ENCODE measurements around the gene GFI1B.
"Not testable (repeated sequence)": the region's sequence is repeated elsewhere in the genome, so short reads cannot be mapped to it uniquely, and the experiment has no call there.

GFI1B gene

DNA sequence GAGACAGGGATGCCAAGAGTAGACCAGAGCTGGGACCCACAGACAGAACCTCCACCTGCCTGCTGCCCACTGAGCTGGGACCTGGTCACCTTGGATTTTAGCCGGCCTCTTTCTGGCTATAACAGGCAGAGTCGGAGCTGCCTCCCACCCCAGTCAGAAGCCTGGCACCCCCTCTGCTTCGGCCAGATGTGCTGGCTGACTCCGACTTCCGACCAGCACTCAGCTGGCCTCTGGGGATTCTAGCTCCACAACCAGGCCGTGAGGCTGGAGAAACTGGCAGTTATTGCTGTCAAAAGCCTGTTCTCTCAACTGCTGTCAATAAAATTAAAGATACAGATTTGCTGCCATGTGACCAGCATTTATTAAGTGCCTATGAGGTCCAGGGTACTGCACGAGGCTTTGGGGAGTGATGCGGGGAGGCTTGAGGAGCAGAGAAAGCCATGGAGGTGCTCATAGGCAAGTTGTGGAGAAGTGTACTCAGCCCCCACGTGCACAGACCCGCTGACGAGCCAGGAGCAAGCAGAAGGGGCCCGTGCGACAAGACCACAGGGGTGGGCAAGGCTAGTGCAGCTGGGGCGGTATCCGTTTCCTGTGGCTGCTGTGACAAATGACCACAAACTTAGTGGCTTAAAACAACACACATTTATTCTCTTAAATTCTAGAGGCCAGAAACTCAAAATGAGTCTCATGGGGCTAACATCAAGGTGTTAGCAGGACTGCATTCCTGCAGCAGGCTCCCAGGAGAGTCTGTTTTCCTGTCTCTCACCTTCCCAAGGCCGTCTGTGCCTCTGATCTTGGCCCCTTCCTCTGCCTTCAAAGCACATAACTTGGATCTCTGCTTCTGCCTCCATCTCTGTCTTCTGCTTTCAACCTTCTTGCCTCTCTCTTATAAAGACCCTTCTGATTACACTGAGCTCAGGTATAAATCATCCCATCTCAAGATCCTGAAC is 13.1 kb downstream of the GFI1B start:
- Mint-ChIP-seq H3K36me3 (ENCODE audit: low read depth) (no peaks in the 10 kb centered on the region), H3K9me3 (peaks cover 6% of the 10 kb centered on the region), H3K4me3 (no peak overlapping the region), H3K27me3 (ENCODE audit: low read depth) (peaks cover 12% of the 10 kb centered on the region), H3K27ac (no peak overlapping the region), H3K4me1 (ENCODE audit: low read depth) (peaks cover 4% of the 10 kb centered on the region)
- no peak for DNase-seq (ENCODE audit: low spot score)

DNA sequence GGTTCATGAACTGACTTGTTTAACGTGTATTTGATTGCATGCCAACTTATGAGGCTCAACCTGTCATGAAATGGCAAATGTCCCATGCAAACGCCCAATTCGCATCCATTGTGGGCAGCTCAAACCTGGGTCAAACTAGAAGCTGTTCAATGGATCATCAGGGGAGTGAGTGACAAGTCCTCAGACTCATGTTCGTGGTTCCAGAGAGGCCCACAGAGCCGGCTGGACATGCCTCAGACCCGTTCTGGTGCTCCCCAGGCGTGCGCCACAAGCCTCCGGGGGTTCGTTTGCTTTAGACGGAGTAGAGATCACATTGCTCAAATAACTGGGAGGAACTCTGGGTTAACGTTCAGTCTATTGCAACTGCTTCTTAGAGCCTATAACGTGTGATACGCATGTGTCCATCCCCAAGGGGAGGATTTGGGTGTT is 15.0 kb downstream of the GFI1B start:
- Mint-ChIP-seq H3K36me3 (ENCODE audit: low read depth) (no peaks in the 10 kb centered on the region), H3K27ac (no peak overlapping the region), H3K4me3 (no peak overlapping the region), H3K27me3 (ENCODE audit: low read depth) (peaks cover 12% of the 10 kb centered on the region), H3K4me1 (ENCODE audit: low read depth) (peaks cover 4% of the 10 kb centered on the region), H3K9me3 (peaks cover 6% of the 10 kb centered on the region)
- no peak for DNase-seq (ENCODE audit: low spot score)

DNA sequence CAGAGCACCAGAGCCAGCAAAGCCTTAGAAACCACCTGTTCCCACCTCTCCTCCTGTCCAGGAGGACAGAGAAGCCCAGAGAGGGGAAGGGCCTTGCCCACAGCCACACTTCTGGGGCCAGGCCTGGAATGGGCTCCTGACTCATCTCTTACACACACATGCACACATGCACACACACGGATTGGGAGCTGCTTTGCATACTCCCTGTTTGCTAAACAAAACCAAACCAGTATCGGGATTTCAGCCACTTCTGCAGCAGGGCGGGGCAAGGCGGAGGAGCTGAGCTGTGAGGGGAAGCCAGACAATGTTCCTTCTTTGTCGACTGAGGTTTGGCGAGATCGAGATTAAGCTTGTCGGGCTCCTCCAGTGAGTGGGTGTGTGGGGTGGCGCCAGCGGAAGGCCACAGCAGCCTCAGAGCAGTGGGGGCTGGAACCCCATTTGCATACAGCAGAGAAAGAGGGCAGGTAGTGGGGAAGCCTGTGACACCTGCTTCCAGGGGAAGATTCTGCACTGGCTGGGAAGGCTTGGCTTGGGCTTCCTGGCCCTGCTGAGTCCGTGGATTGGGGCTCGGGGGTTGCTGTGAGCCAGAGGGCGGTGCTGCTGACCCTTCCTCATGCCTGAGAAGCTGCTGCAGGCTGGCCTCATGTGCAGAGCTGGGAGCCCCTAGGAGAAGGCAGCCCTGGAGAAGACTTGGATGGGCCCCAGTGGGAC is 16.1 kb downstream of the GFI1B start:
- Mint-ChIP-seq H3K36me3 (ENCODE audit: low read depth) (no peaks in the 10 kb centered on the region), H3K9me3 (peaks cover 6% of the 10 kb centered on the region), H3K27ac (no peak overlapping the region), H3K4me1 (ENCODE audit: low read depth) (peaks cover 4% of the 10 kb centered on the region), H3K4me3 (no peak overlapping the region), H3K27me3 (ENCODE audit: low read depth) (peaks cover 12% of the 10 kb centered on the region)
- no peak for DNase-seq (ENCODE audit: low spot score)

DNA sequence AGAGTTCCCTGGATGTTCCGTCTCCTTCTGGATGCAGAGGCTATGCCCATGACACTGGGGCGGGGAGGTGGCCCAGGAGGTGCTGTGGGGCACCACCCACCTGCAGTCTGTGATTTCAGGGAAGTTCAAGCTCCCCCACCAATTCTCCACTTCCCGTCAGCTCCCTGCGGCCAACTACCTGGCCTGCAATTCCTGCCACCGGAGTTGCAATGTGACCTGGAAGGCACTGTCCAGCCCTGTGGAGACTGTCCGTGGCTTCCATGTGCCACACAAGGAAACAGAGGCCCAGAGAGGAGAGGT is 16.6 kb downstream of the GFI1B start:
- H3K27me3 Mint-ChIP-seq (ENCODE audit: low read depth), result peaks cover 12% of the 10 kb centered on the region
- no peaks in the 10 kb centered on the region for H3K36me3 Mint-ChIP-seq (ENCODE audit: low read depth)
- peaks cover 5% of the 10 kb centered on the region for H3K9me3 Mint-ChIP-seq
- H3K4me3 Mint-ChIP-seq, result no peak overlapping the region
- H3K4me1 Mint-ChIP-seq (ENCODE audit: low read depth), result peaks cover 4% of the 10 kb centered on the region
- no peak for DNase-seq (ENCODE audit: low spot score)
- no peak overlapping the region for H3K27ac Mint-ChIP-seq

DNA sequence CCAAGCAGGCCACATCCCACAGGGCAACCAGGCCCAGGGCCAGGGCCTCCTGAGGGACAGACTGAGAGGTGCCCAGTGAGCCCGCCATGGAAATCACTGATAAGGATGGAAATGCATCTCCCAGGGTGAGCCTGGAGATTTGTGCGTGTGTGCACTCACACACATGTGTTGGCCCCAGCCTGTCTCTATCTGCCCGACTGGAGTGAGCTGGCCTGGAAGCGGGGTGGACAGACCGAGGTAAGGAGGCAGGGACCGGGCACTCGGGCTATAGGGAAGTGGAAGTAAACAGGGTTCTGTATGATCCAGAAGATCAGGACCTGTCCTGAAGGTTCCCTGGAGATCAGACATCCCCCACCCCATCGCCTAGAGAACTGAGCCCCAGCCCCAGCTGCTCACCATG is 17.4 kb downstream of the GFI1B start:
- H3K27ac Mint-ChIP-seq, result no peak overlapping the region
- no peaks in the 10 kb centered on the region for H3K36me3 Mint-ChIP-seq (ENCODE audit: low read depth)
- DNase-seq (ENCODE audit: low spot score), result no peak
- no peaks in the 10 kb centered on the region for H3K9me3 Mint-ChIP-seq
- peaks cover 17% of the 10 kb centered on the region for H3K27me3 Mint-ChIP-seq (ENCODE audit: low read depth)
- H3K4me1 Mint-ChIP-seq (ENCODE audit: low read depth), result peaks cover 4% of the 10 kb centered on the region
- no peak overlapping the region for H3K4me3 Mint-ChIP-seq

DNA sequence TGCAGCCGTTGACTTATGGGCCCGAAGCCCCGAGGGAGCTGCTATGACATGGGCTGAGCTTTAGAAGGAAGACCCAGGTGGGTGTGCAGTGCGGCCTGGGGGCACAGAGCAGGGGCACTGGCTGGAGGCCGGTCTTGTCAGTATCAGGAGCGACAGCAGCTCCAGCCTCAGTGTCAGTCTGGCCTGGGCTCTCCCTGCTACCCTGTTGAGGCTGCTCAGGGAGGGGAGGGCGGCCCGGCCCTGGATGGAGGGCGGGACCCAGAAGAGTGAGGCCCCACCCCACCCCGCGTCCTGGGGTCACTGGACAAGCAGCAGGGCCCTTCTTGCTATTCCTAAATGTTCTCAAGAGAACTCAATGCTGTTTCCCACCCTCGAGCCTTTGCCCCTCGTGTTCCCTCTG is 18.0 kb downstream of the GFI1B start:
- H3K36me3 Mint-ChIP-seq (ENCODE audit: low read depth), result no peaks in the 10 kb centered on the region
- H3K4me3 Mint-ChIP-seq, result no peak overlapping the region
- H3K4me1 Mint-ChIP-seq (ENCODE audit: low read depth), result peaks cover 4% of the 10 kb centered on the region
- no peak overlapping the region for H3K27ac Mint-ChIP-seq
- no peaks in the 10 kb centered on the region for H3K9me3 Mint-ChIP-seq
- no peak for DNase-seq (ENCODE audit: low spot score)
- peaks cover 19% of the 10 kb centered on the region for H3K27me3 Mint-ChIP-seq (ENCODE audit: low read depth)

DNA sequence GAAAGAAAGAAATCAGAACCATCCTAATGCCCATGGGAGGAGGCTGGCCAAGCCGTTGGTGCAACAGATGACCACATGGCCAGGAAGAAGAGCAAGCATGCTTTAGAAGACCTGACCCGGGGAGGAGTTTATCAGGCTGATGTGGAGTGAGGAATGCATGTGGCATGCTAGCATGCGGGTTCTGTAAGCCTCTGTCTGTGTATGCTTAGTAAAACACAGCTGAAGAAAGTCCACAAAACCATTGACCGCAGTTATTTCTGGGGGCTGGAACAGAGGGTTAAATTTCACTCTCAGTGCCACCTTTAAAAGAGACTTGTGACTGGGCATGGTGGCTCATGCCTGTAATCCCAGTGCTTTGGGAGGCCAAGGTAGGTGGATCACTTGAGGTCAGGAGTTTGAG is 19.1 kb downstream of the GFI1B start:
- DNase-seq (ENCODE audit: low spot score), result no peak
- Mint-ChIP-seq H3K4me1 (ENCODE audit: low read depth) (peaks cover 4% of the 10 kb centered on the region), H3K27me3 (ENCODE audit: low read depth) (peaks cover 22% of the 10 kb centered on the region), H3K36me3 (ENCODE audit: low read depth) (no peaks in the 10 kb centered on the region), H3K4me3 (no peak overlapping the region), H3K27ac (no peak overlapping the region), H3K9me3 (no peaks in the 10 kb centered on the region)

DNA sequence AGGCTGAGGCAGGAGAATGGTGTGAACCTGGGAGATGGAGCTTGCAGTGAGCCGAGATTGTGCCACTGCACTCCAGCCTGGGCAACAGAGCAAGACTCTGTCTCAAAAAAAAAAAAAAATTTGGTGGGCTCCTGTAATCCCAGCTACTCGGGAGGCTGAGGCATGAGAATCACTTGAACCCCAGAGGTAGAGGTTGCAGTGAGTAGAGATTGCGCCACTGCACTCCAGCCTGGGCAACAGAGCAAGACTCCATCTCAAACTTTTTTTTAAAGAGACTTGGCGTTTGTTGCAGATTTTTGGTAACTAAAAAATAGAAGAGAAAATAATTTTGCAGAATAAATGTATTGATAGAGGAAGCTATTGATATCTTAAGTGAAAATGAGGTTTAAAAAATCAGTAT is 19.7 kb downstream of the GFI1B start:
- H3K9me3 Mint-ChIP-seq; H3K4me1 Mint-ChIP-seq (ENCODE audit: low read depth); DNase-seq (ENCODE audit: low spot score); H3K27ac Mint-ChIP-seq; H3K36me3 Mint-ChIP-seq (ENCODE audit: low read depth); H3K4me3 Mint-ChIP-seq: not testable (repeated sequence)
- peaks cover 26% of the 10 kb centered on the region for H3K27me3 Mint-ChIP-seq (ENCODE audit: low read depth)

DNA sequence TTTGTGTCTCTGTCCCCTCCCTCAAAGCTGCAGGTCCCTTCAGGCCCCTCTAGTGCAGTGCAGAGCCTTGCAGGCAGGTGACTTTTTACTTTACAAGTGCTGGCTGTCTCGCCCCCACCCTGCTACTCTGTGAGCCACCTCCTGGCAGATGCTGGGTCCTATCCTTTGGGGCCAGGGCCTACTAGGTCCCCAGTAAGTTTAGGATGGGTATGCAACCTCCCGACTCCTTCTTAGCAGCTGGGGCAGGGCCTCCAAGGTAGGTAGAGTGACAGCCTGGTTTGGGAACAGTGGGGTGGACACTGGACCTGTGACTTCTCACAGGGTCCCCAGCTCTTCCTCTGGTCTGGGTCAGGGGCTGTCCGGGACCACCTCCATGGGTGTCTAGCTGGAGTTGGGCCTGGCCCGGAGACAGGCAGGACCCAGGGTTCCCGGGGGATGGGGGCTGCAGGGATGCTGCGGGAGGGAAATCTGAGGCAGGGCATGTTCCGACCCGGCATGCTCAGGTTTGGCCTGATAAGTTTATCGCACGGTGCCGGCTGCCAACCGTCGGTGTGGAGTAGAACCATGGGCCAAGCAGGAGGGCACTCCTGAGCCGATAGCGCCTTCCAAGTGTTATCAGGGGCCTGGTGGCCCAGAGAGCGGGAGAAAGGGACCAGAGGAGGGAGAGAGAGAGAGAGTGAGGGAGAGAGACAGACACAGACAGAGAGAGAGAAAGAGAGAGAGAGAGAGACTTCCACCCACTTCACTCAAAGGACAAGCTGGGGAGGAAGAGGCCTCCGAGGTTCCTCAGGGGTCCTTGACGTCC is 20.5 kb downstream of the GFI1B start:
- Mint-ChIP-seq H3K27me3 (ENCODE audit: low read depth) (peaks cover 34% of the 10 kb centered on the region), H3K27ac (no peak overlapping the region), H3K4me1 (ENCODE audit: low read depth) (peaks cover 4% of the 10 kb centered on the region), H3K4me3 (no peak overlapping the region), H3K36me3 (ENCODE audit: low read depth) (no peaks in the 10 kb centered on the region), H3K9me3 (no peaks in the 10 kb centered on the region)
- no peak for DNase-seq (ENCODE audit: low spot score)

DNA sequence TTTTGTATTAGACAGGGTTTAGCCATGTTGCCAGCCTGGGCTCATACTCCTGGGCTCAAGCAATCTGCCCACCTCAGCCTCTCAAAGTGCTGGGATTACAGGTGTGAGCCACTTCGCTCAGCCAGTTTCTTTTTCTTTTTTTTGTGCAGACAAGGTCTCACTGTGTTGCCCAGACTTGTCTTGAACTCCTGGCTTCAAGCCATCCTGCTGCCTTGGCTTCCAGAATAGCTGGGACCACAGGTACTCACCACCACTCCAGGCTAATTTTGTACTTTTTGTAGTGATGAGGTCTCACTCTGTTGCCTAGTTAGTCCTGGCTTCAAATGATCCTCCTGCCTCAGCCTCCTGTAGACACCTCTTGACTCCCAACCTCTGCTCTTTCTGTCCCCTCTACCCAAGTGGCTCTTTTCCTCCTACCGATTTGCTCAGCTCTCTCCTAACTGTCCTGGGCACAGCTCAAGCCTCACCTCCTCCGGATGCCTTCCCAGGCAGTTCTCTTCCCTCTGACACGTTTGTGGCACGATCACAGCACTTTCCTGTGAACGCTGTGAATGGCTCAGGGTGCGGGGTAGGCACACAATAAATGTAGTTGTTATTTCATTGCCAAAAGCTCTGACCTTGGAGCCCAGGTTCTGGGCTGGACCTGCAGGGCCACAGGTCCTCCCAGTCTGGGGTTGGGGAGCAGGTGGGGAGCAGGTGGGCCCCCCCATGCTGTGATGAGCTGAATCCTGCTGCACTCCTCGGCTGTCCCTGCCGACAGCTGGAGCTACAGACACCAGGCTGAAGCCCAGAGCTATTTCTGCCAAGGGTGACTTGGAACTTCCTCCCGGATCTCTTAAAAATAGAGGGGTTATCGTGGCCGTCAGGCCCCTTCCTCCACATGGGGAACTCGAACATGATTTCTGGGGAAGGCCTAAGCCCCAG is 23.9 kb downstream of the GFI1B start:
- peaks cover 33% of the 10 kb centered on the region for H3K27me3 Mint-ChIP-seq (ENCODE audit: low read depth)
- H3K36me3 Mint-ChIP-seq (ENCODE audit: low read depth), result no peaks in the 10 kb centered on the region
- H3K9me3 Mint-ChIP-seq, result no peaks in the 10 kb centered on the region
- H3K27ac Mint-ChIP-seq, result no peak overlapping the region
- H3K4me3 Mint-ChIP-seq, result no peak overlapping the region
- no peak for DNase-seq (ENCODE audit: low spot score)
- H3K4me1 Mint-ChIP-seq (ENCODE audit: low read depth), result no peaks in the 10 kb centered on the region

DNA sequence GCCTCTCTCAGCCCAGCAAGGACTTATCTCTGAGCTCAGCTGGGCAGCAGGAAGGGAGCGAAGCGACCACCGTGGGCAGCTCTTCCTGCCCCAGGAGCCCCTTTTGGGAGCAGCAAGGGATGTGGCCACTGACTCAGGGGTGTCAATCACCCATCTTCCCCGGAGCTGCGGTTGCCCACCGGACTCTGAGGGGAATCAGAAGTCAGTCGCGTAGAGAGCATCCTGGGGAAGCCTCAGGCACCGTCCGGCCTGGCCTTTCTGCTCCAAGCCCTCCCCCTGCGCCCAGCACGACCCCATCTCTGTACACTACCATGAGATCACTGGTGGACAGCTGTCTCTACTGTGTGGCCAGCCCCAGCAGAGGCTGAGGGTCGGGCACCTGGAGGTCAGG is 24.6 kb downstream of the GFI1B start:
- no peaks in the 10 kb centered on the region for H3K4me1 Mint-ChIP-seq (ENCODE audit: low read depth)
- H3K27ac Mint-ChIP-seq, result no peak overlapping the region
- H3K36me3 Mint-ChIP-seq (ENCODE audit: low read depth), result no peaks in the 10 kb centered on the region
- H3K27me3 Mint-ChIP-seq (ENCODE audit: low read depth), result peaks cover 33% of the 10 kb centered on the region
- no peaks in the 10 kb centered on the region for H3K9me3 Mint-ChIP-seq
- no peak for DNase-seq (ENCODE audit: low spot score)
- H3K4me3 Mint-ChIP-seq, result no peak overlapping the region

DNA sequence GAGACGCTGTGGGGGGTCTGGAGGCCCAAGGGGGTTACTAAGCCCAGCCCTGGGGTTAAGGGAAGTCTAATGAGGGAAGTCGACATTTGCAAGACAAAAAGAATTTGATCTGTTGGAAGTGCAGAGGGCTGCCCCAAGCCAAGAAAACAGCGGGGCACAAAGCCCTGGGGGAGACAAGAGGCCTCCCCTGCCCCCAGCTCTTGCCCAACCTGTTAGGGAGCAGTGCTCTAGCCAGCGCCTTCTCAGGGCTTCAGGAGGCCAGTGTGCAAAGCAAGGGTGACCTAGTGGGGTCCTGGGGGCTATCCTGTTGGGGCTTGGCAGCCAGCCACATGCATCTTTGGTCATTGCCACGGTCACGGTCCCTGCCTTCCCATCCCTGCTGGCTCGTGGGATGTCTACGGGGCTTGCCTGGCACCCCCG is 25.2 kb downstream of the GFI1B start:
- Mint-ChIP-seq H3K36me3 (ENCODE audit: low read depth) (no peaks in the 10 kb centered on the region), H3K27me3 (ENCODE audit: low read depth) (peaks cover 33% of the 10 kb centered on the region)

More for the DNA sequence above, 25.2 kb downstream of the GFI1B start:
- no peaks in the 10 kb centered on the region for H3K9me3 Mint-ChIP-seq
- DNase-seq (ENCODE audit: low spot score), result no peak
- no peak overlapping the region for H3K4me3 Mint-ChIP-seq
- H3K4me1 Mint-ChIP-seq (ENCODE audit: low read depth), result no peaks in the 10 kb centered on the region
- no peak overlapping the region for H3K27ac Mint-ChIP-seq
